Stimulated activated CD4-positive, alpha-beta T cell treated with anti-CD3 and anti-CD28 coated beads, Interleukin-12 subunit alpha, Interleukin-12 subunit beta, amount 100 ng/mL, for 48 hours (primary cell): ENCODE results near the gene MNT.
A peak's percentile ranks its signal among the peaks of the same experiment; 100 is the strongest.
"Not testable (repeated sequence)": the region's sequence is repeated elsewhere in the genome, so short reads cannot be mapped to it uniquely, and the experiment has no call there.

Source experiments
- DNase-seq, 3 donors: peaks; one replicate each; pipeline ENCODE4 v3.0.0-alpha.2; 2020; ENCODE audit warnings: low read depth in 2 of 3, low spot score in 1 of 3

The MNT gene, protein sequence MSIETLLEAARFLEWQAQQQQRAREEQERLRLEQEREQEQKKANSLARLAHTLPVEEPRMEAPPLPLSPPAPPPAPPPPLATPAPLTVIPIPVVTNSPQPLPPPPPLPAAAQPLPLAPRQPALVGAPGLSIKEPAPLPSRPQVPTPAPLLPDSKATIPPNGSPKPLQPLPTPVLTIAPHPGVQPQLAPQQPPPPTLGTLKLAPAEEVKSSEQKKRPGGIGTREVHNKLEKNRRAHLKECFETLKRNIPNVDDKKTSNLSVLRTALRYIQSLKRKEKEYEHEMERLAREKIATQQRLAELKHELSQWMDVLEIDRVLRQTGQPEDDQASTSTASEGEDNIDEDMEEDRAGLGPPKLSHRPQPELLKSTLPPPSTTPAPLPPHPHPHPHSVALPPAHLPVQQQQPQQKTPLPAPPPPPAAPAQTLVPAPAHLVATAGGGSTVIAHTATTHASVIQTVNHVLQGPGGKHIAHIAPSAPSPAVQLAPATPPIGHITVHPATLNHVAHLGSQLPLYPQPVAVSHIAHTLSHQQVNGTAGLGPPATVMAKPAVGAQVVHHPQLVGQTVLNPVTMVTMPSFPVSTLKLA

DNA sequence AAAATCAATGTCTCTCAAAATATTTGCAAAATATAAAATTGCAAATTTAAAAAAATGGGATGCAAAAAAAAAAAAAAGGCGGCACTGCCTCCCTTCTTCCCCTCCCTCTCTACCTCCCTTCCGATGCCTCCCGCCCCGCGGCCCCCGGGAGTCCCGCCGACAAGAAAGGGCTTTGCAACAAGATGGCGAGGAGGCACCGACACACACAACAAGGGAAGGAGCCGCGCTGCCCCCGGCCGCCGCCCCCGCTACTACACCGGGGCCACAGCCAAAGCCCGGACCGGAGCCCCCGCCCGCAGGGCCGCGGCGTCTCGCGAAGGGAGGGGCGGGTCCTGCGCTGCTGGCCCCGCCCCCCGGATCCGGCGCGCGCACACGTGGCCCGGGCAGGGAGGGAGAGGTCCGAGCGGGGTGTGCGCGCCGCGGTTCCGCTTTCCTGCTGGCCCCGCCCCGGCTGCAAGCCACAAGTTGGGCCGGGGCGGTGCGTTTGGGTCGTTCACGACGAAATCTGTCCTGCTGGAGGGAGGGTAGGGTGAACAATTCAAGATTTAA is at the start of gene MNT:
Gene MNT, minus strand, starts transcription at position 184 of the 549 bp plus-strand sequence. CDS start 348 bp downstream, outside the sequence.
- peak; percentile 87 to 90 (median 90) for DNase-seq

DNA sequence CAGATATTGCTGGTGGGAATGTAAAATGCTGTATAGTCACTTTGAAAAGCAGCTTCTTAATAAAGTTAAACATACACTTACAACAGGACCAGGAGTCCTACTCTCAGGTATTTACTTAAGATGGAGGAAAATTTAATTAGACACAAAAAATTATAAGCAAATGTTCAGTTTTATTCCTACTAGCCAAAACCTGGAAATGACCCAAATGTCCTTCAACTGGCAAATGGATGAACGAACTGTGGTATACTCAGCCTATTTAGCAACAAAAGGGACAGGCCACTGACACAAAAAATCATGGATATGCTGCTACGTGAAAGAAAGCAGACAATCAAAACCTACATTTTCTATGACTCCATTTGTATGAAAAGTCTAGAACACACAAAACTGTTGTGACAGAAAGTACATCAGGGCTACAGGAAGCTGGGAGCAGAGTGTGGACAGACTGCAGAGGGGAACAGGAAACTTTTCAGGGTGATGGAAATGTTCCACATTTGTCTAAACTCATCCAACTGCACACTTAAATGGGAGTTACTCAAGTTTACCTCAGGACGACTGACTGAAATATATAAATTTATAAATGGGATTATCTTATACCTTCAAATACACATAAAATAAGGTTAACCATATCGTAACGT is 49.3 kb upstream of the MNT start:
- DNase-seq, result no peak

DNA sequence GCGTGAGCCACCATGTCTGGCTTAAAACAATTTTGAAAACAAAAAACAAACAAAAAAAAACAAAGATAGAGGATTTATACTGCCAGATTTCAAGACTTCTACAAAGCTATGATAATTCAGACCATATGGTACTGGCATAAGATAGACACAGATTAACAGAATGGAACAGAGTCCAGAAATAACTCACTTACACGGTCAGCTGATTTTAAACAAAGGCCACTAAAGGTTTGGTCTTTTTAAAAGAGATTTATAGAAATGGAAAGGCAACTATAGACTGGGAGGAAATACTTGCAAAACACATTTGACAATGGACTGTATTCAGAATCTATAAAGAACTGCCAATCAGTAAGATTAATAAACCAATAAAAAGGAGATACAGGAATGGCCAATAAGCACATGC is 48.6 kb upstream of the MNT start:
- DNase-seq, result no peak

DNA sequence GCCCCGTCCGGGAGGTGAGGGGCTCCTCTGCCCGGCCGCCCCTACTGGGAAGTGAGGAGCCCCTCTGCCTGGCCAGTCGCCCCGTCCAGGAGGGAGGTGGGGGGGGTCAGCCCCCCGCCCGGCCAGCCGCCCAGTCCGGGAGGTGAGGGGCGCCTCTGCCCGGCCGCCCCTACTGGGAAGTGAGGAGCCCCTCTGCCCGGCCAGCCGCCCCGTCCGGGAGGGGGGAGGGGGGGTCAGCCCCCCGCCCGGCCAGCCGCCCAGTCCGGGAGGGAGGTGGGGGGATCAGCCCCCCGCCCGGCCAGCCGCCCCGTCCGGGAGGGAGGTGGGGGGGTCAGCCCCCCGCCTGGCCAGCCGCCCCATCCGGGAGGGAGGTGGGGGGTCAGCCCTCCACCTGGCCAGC is 46.6 kb upstream of the MNT start:
- not testable (repeated sequence) for DNase-seq

DNA sequence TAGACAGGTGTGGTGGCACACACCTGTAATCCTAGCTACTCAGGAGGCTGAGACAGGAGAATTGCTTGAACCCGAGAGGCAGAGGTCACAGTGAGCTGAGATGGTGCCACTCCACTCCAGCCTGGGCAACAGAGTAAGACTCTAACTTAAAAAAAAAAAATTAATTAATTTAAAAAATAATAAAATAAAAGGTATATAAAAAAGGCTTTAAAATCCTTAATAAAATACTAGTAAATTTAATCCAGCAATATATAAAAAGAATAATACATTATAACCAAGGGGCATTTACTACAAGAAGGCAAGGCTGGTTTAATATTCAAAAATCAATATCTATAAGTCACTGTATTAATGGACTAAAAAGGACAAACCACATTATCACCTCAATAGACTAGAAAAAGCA is 44.8 kb upstream of the MNT start:
- DNase-seq, result no peak

DNA sequence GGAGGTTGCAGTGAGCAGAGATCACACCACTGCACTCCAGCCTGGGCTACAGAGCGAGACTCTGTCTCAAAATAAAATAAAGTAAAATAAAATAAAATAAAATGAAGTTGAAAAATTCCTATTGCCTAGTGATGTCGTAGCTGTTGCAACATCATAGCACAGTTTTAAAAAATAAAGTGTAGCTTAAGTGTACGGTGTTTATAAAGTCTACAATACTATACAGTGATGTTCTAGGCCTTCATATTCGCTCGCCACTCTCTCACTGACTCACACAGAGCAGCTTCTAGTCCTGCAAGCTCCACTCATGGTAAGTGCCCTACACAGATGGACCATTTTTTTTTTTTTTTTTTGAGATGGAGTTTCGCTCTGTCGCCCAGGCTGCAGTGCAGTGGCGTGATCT is 43.5 kb upstream of the MNT start:
- no peak for DNase-seq

DNA sequence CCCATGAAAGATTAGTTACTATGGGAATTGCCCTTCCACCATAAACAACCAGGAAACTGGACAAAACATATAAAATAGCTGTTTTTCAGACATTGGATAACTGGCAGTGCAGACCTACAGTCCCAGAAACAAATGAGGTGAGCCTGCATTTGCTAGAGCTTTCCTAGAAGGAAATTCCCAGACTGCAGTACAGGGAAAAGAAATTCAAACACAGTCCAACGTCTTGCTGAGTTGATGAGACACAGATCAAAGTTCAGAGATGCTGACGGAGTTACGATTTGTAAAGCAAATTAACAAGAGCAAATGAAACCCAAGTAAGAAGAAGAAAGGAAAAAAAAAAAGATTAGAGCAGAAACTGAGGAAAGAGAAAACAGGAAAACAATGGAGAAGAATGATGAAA is 41.3 kb upstream of the MNT start:
- DNase-seq, result no peak

DNA sequence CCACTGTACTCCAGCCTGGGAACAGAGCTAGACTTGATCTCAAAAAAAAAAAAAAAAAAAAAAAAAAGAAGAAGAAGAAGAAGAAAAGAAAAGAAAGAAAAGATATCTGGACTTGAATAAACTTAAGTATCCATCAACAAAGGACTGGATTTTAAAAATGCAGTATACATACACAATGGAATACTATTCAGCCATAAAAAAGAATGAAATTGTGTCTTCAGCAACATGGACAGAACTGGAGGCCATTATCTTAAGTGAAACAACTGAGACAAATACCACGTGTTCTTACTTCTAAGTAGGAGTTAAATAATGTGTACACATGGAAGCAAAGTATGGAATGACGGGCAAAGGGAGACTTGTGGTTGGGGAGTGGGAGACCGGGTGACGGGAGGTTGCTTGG is 40.1 kb upstream of the MNT start:
- DNase-seq, result no peak

DNA sequence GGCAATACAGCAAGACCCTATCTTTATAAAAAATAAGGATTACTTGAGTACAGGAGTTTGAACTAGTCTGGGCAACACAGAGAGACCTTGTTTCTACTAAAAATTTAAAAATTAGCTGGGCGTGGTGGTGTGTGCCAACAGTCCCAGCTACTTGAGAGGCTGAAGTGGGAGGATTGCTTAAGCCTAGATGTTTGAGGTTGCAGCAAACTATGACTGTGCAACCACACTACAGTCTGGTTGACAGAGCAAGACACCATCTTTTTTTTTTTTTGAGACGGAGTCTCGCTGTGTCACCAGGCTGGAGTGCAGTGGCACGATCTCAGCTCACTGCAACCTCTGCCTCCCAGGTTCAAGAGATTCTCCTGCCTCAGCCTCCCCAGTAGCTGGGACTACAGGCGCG is 39.1 kb upstream of the MNT start:
- DNase-seq, result not testable (repeated sequence)

DNA sequence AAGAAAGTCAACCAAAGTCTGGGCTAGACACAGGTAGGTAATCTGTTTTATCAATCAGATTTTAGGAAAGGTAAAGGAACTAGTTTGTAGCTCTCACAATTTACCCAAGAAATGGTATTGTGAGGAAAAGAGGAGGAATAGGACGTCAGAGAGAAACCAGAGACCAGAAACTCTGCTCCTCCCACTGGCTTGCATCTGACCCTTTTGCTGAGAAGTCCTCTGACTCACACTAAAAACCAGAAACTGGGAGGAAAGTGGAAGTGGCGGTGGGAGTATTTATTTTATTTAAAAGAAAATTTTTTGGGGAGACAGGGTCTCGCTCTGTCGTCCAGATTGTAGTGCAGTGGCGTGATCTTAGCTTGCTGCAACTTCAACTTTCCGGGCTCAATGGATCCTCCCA is 38.0 kb upstream of the MNT start:
- DNase-seq, result no peak

DNA sequence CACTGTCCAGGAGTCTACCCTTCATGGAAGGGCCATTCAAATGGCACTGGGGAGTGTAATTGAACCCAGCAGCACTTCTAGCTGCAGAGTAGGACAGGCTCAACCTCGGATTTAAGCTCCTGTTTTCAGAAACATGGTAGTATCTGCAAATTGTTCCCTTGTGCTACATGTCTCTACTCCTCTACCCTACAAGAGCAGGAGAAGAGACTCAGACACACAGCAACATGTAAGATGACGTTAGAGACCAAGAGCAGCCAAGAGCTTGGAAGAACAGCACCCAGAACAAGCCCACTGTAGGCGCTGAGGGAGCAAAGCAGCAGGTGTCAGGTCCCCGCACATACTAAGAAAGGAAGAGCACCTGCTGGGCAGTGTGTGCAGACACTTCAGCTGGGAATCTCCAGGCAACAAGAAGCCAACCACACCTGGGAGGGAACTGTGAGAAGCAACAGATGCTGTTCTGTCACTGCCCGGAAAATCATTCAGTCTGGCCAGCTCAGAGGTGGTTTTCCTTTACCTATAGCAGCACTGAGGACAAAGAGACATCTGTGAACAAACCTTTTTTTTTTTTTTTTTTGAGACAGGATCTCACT is 35.6 kb upstream of the MNT start:
- DNase-seq, result no peak

DNA sequence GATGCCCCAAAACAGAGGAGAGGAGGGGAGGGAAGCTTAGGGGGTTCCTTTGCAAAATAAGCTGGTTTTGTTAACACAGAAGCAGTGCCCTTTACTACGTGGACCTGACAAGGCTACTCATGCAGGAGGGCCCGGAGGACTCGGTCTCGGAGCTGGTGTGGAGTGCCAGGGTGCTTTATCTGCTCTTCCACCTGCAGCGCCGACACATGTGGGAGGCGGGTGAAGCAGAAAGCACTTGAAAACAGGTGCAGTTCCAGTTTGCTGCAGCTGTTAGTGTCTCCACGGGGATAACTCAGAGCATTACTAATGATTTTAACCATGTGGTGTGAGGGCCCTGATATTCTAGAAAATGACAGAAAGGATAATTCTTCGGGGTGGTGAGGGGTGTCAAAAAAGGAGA is 35.0 kb upstream of the MNT start:
- no peak for DNase-seq

DNA sequence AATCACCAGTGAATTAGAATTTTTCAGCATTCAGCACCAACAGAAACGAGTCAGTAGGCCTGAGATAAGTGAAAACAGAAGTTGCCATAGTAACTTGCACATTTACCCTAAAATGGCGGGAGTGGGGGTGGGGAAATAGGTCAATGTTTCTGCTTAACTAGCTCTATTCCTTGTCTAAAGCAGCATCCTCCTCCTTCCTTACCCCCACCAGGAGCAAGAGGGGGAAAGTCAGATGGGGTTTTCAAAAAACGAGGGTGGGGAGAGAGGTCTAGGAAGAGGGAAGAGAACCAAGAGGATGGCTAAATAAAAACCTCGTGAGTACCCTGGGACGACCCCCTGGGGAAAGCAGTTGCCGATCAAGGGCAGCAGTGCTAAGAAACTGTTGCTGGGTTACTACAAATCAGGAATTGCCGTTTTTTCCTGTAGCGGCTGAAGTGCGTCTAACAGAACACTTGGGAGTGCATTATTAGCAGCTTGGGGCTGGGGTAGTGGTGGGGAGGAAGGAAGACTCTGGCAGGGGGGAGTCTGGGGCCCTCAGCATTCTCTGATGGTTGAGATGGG is 34.4 kb upstream of the MNT start:
- DNase-seq, result no peak

DNA sequence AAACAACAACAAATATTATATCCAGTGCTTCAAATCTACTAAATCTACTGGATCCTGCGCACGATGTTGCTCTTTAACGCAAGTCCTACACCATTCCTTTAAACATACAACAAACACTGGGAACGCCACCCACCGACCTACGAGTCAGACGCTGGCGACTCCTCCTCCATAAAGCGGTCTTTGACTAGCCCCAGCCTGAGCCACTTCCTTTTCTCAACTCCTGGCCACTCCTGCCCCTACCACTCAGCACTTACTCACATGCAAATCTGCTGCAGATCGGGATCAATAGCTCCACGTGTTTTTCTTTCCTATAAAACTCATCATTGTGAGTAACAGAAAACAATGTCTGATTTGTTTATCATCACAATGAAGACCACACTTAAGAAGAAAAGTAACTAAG is 32.8 kb upstream of the MNT start:
- no peak for DNase-seq

DNA sequence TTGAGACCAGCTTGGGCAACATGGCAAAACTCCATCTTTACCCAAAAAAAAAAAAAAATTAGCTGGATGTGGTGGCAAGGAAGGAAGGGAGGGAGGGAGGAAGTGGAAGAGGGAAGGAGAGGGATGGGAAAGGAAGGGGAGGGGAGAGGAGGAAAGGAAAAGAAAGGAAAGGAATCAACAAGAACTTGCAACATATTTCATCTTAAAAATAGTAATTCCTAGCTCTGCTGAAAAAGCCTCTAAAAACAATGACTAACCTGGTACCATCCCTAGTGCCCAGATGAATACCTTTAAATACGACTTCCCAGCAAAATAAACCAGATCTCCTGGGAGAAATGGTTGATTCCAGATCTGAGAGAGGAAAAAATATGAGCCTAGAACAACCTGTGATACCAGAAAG is 27.1 kb upstream of the MNT start:
- no peak for DNase-seq

DNA sequence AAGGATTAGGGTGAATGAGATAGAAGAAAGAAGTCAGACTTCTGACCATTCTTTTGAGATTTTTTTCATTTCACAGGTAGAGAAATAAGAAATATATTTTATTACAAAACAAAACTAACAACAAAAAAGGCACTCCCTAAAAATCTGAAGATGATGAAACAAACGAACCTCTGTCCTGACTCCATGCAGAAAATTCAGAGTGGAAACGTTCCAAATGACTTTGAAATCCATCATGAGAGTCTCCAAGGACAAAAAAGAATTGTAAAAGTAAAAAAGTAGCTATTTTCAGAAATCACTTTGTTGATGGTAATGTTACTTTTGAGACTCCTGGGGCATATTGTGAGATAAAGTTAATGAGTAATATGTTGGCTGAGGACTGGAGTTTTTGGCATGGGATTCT is 26.4 kb upstream of the MNT start:
- no peak for DNase-seq

DNA sequence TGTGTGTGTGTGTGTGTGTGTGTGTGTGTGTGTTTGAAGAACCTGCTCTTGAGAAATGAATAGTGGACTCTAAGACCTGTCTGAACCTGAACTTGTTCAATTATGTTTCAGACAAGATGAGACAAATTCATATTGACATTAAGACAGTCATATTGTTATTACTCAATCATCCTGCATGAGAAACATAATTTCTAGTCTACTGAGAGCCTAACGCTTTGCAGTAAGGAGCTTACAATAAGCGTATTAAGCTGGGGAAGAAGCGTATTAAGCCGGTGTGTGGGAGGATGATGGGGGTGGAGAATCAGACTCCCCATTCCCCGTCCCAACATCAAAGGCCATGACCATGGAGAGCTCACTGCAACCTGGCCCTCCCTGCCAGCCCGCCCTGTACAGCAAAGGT is 22.4 kb upstream of the MNT start:
- no peak for DNase-seq

DNA sequence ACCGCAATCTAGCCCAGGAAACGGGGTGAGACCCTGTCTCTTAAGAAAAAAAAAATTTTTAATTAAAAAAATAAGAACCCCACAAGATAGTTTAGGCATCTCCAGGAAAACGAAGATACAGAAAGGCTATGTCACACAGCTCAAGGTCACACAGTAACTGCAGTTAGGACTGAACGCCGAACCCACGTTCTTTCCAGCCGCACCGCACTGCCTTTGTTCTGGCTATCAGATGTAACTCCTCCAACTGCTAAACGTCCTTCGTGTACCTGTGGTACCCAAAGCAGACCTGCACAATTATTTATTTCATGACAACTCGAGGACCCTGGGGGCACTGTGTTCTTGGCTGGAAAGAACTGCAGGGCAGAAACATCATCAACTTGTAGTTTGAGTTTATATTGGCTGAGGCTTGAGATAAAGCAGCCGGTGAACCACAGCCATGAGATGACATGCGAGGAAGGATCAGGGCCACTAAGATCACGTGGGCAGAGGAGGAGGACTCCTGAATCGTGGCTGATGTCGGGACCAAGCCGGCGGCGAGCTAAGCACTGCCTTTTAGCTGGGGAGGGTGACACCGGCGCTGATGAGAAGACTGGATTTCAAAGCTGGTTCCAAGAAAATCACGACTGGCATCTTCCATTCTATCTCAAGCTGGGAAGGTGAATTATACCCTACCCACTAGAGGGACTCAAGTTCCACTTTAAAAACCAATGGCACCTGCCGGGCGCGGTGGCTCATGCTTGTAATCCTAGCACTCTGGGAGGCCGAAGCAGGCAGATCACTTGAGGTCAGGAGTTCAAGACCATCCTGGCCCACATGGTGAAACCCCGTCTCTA is 20.7 kb upstream of the MNT start:
- DNase-seq, result no peak

DNA sequence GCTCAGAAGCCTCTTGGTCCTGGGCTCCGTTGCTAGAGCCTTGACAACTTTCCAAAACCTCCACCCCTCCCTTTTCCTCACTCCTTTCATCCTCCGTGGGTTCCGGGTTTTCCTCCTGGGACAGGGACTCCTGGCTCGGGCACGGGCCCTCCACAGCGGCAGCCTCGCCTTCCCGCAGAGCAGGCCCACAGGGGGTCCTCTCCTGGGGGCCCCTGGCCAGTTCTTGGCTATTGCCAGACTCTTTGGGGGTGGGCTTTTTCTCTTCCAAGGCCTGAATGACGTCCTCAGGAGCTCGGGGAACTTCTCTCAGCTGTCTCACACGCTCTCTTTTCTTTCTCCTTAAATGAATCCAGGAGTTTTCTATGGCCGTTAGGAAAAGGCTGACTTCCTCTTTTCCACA is 19.3 kb upstream of the MNT start:
- DNase-seq, result no peak

DNA sequence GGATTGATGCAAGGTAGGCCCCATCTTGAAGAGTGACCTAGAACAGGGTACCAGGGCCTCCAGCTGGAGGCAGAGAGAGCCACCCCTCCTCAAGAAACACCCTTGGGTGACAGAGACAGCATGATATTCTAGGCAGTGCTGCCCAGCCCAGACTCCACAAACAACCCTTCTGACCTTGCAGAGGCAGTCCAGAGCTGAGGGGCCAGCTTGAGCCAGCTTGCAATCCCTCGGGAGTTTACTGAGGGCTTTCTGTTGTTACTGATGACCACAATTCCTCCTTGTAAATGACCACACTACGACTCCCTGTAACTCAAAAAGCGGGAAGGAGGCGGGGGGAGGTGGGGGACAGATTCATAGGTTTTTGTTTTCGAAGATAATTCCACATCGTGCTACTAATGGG is 18.6 kb upstream of the MNT start:
- DNase-seq, result no peak

DNA sequence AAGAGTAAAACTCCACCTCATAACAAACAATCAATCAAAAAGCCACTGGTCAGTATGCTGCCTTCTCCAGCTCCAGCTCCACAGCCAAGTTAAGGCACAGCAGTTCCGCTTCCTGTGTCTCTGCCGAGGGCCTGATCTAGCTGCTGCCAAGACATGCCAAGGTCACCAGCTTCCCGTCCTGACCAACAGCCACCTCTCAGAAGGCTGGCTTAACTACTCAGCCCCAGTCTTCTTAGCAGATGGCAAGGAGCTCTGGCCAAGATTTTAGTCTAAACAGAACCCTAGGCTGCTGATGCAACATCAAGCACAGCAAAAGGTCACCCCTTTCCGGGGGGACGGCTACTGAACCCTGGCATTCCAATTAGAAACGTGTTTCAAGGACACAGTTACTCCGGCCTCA is 17.7 kb upstream of the MNT start:
- no peak for DNase-seq
